ENCODE results near the gene GRK3. TPM values are rescaled to one million over a fixed set of nuclear protein-coding genes. Genes with fewer than 3 reads are reported as not detected.

The GRK3 gene
- total and polyA plus RNA-seq, 2 donors (not counting 3 experiments of a cell fraction or from before 2014, with no cell fraction given): 0.68 to 4.4 TPM

- POLR2A ChIA-PET: no interaction called here
- FAIRE-seq (no peak), DNase-seq (ENCODE audit: low read depth, low spot score) (no peak)
- Histone ChIP-seq H2AFZ (ENCODE audit: low read depth, low read length) (no peak overlapping the region), H3K27ac (ENCODE audit: insufficient read depth, low read depth, low read length) (no peak overlapping the region), H3K27me3 (ENCODE audit: control insufficient read depth in 2 of 2, insufficient read depth in 2 of 2, low read length in 2 of 2) (peaks cover 3 to 7% of the 10 kb centered on the region in 2 experiments), H4K20me1 (replicated peaks; ENCODE audit: control insufficient read depth, extremely low read depth, insufficient read depth, low read length) (no peaks in the 10 kb centered on the region), H3K4me1 (ENCODE audit: control insufficient read depth, extremely low read depth, insufficient read depth, low read length) (peaks cover 4% of the 10 kb centered on the region), H3K4me2 (ENCODE audit: insufficient read depth, low read length) (no peak overlapping the region), H3K79me2 (ENCODE audit: control insufficient read depth, insufficient read depth, low read length) (no peaks in the 10 kb centered on the region), H3K4me3 (replicated peaks in 1 of 3; ENCODE audit: insufficient read depth in 1 of 3, low read depth in 1 of 3, low read length in 3 of 3) (no peak overlapping the region), H3K36me3 (ENCODE audit: control insufficient read depth in 2 of 2, extremely low read depth in 1 of 2, insufficient read depth in 2 of 2, low read length in 2 of 2) (no peaks in the 10 kb centered on the region), H3K9ac (replicated peaks; ENCODE audit: extremely low read depth, insufficient read depth, low read length) (no peak overlapping the region), H3K9me1 (replicated peaks; ENCODE audit: control insufficient read depth, extremely low read depth, insufficient read depth, low read length) (no peaks in the 10 kb centered on the region), H3K9me3 (replicated peaks; ENCODE audit: control insufficient read depth, insufficient read depth, low read length) (no peaks in the 10 kb centered on the region)
- dilution Hi-C loops (cut with MboI; ENCODE audit: extremely low pct_ligation_motif_present, low sequenced_read_pairs): no loop called here
- no peak for TF ChIP-seq GATA2 (IDR thresholded peaks at IDR 0.05; ENCODE audit: insufficient read depth, insufficient read length, low read depth, low read length)
- no peak for TF ChIP-seq FOS (IDR thresholded peaks at IDR 0.05; ENCODE audit: borderline replicate concordance, insufficient read depth, low read length)
- TF ChIP-seq MAX (IDR thresholded peaks at IDR 0.05; ENCODE audit: insufficient read depth, insufficient read length): no peak
- TF ChIP-seq MYC (IDR thresholded peaks at IDR 0.05; ENCODE audit: low read depth, low read length): no peak
- TF ChIP-seq JUN (IDR thresholded peaks at IDR 0.05; ENCODE audit: borderline replicate concordance, insufficient read depth, insufficient read length, low read depth): no peak
- BruUV-seq (replicated peaks): no TSS peak
- CTCF ChIA-PET: no interaction called here
- intact Hi-C loops (cut with micrococcal nuclease): no loop called here
Measured at GRCh38 chr22:25628494-25628893, 64.0 kb downstream of the GRK3 start.

GRCh38 chr22:25629613-25630012 lies 65.1 kb downstream of the GRK3 start:
- Histone ChIP-seq H3K4me2 (ENCODE audit: insufficient read depth, low read length) (no peak overlapping the region), H3K4me3 (replicated peaks in 1 of 3; ENCODE audit: insufficient read depth in 1 of 3, low read depth in 1 of 3, low read length in 3 of 3) (no peak overlapping the region), H3K79me2 (ENCODE audit: control insufficient read depth, insufficient read depth, low read length) (no peaks in the 10 kb centered on the region), H2AFZ (ENCODE audit: low read depth, low read length) (no peak overlapping the region), H3K9ac (replicated peaks; ENCODE audit: extremely low read depth, insufficient read depth, low read length) (no peak overlapping the region), H3K27me3 (ENCODE audit: control insufficient read depth in 2 of 2, insufficient read depth in 2 of 2, low read length in 2 of 2) (peaks cover 3 to 7% of the 10 kb centered on the region in 2 experiments), H3K9me1 (replicated peaks; ENCODE audit: control insufficient read depth, extremely low read depth, insufficient read depth, low read length) (no peaks in the 10 kb centered on the region), H3K9me3 (replicated peaks; ENCODE audit: control insufficient read depth, insufficient read depth, low read length) (no peaks in the 10 kb centered on the region), H4K20me1 (replicated peaks; ENCODE audit: control insufficient read depth, extremely low read depth, insufficient read depth, low read length) (no peaks in the 10 kb centered on the region), H3K36me3 (ENCODE audit: control insufficient read depth in 2 of 2, extremely low read depth in 1 of 2, insufficient read depth in 2 of 2, low read length in 2 of 2) (no peaks in the 10 kb centered on the region), H3K27ac (ENCODE audit: insufficient read depth, low read depth, low read length) (no peak overlapping the region), H3K4me1 (ENCODE audit: control insufficient read depth, extremely low read depth, insufficient read depth, low read length) (peaks cover 4% of the 10 kb centered on the region)
- no peak for FAIRE-seq
- CTCF ChIA-PET: no interaction called here
- no peak for DNase-seq (ENCODE audit: low read depth, low spot score)
- no TSS peak for BruUV-seq (replicated peaks)
- intact Hi-C loops (cut with micrococcal nuclease) (no loop called here), dilution Hi-C loops (cut with MboI; ENCODE audit: extremely low pct_ligation_motif_present, low sequenced_read_pairs) (no loop called here)
- TF ChIP-seq, protein P1, sequence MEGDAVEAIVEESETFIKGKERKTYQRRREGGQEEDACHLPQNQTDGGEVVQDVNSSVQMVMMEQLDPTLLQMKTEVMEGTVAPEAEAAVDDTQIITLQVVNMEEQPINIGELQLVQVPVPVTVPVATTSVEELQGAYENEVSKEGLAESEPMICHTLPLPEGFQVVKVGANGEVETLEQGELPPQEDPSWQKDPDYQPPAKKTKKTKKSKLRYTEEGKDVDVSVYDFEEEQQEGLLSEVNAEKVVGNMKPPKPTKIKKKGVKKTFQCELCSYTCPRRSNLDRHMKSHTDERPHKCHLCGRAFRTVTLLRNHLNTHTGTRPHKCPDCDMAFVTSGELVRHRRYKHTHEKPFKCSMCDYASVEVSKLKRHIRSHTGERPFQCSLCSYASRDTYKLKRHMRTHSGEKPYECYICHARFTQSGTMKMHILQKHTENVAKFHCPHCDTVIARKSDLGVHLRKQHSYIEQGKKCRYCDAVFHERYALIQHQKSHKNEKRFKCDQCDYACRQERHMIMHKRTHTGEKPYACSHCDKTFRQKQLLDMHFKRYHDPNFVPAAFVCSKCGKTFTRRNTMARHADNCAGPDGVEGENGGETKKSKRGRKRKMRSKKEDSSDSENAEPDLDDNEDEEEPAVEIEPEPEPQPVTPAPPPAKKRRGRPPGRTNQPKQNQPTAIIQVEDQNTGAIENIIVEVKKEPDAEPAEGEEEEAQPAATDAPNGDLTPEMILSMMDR (IDR thresholded peaks at IDR 0.05; ENCODE audit: extremely low read depth in 1 of 2, insufficient read depth in 1 of 2, low read depth in 1 of 2, low read length in 2 of 2): no peak
- TF ChIP-seq MYC (IDR thresholded peaks at IDR 0.05; ENCODE audit: low read depth, low read length) (no peak), POLR2AphosphoS5 (IDR thresholded peaks at IDR 0.05; ENCODE audit: insufficient read depth, low read depth, low read length) (no peak), EZH2 (IDR thresholded peaks at IDR 0.05; ENCODE audit: borderline replicate concordance, low read depth, low read length, severe bottlenecking) (no peak), MAX (IDR thresholded peaks at IDR 0.05; ENCODE audit: insufficient read depth, insufficient read length) (no peak), FOS (IDR thresholded peaks at IDR 0.05; ENCODE audit: borderline replicate concordance, insufficient read depth, low read length) (no peak), JUN (IDR thresholded peaks at IDR 0.05; ENCODE audit: borderline replicate concordance, insufficient read depth, insufficient read length, low read depth) (no peak), GATA2 (IDR thresholded peaks at IDR 0.05; ENCODE audit: insufficient read depth, insufficient read length, low read depth, low read length) (no peak), POLR2A (IDR thresholded peaks at IDR 0.05; ENCODE audit: low read depth, low read length) (no peak)
- POLR2A ChIA-PET: no interaction called here
